Keratinocyte (primary cell): Measurements from ENCODE around the gene LPIN1. TPM values are rescaled to one million over a fixed set of nuclear protein-coding genes. Genes with fewer than 3 reads are reported as not detected.

Experiments used
- DNase-seq: peaks from one replicate; pipeline ENCODE4 v3.0.0-alpha.2; 2011; ENCODE audit warnings: low read depth, missing footprints, low spot score
- FAIRE-seq: peaks from 2 replicates; lab custom pipeline; 2011; peaks lifted over from hg19 to GRCh38; lab: Jason Lieb, UNC
- H2AFZ ChIP-seq: 2 replicates; pipeline ENCODE4 v1.6.0; 2012; ENCODE audit warnings: low read length, control low read depth, inconsistent platforms; ENCODE audit not compliant: control insufficient read depth
- H3K27ac ChIP-seq: 2 replicates; pipeline ENCODE4 v1.5.1; 2011; ENCODE audit warnings: low read length; ENCODE audit not compliant: control insufficient read depth, insufficient read depth
- H3K27me3 ChIP-seq: 3 replicates; pipeline ENCODE4 v1.6.0; 2011; ENCODE audit warnings: low read length; ENCODE audit not compliant: control insufficient read depth, insufficient read depth; ENCODE audit errors: extremely low read depth
- H3K36me3 ChIP-seq, 2 experiments: 2 replicates in 1 of 2; 3 replicates in 1 of 2; pipeline ENCODE4 v1.5.1; 2011; ENCODE audit warnings: low read length in 2 of 2, mild to moderate bottlenecking in 1 of 2; ENCODE audit not compliant: control insufficient read depth in 2 of 2, insufficient read depth in 2 of 2; ENCODE audit errors: extremely low read depth in 1 of 2
- H3K4me1 ChIP-seq: 3 replicates; pipeline ENCODE4 v1.5.1; 2011; ENCODE audit warnings: low read length; ENCODE audit not compliant: control insufficient read depth, insufficient read depth; ENCODE audit errors: extremely low read depth
- H3K4me2 ChIP-seq: 3 replicates; pipeline ENCODE4 v1.6.0; 2011; ENCODE audit warnings: low read depth, low read length; ENCODE audit not compliant: control insufficient read depth, insufficient read depth; ENCODE audit errors: extremely low read depth
- H3K4me3 ChIP-seq, 3 experiments: fragments of 200-600 bp in 1 of 3; sonication (generic) in 1 of 3; 2 replicates in 2 of 3; 3 replicates in 1 of 3; pipeline ENCODE4 v1.5.1; 2011 to 2016; ENCODE audit warnings: low read length in 3 of 3, mild to moderate bottlenecking in 3 of 3, control low read depth in 2 of 3, inconsistent platforms in 1 of 3, low read depth in 1 of 3, mixed read lengths in 1 of 3, mixed run types in 1 of 3, moderate library complexity in 1 of 3; ENCODE audit not compliant: control insufficient read depth in 2 of 3, insufficient read depth in 2 of 3; ENCODE audit errors: extremely low read depth in 1 of 3
- H3K79me2 ChIP-seq: 2 replicates; pipeline ENCODE4 v1.6.0; 2012; ENCODE audit warnings: low read length; ENCODE audit not compliant: control insufficient read depth, insufficient read depth
- H3K9ac ChIP-seq: 3 replicates; pipeline ENCODE4 v1.6.0; 2011; ENCODE audit warnings: low read length; ENCODE audit not compliant: control insufficient read depth, insufficient read depth; ENCODE audit errors: extremely low read depth
- H3K9me1 ChIP-seq: 3 replicates; pipeline ENCODE4 v1.6.0; 2011; ENCODE audit warnings: low read length; ENCODE audit not compliant: control insufficient read depth, insufficient read depth; ENCODE audit errors: extremely low read depth
- H3K9me3 ChIP-seq: 2 replicates; pipeline ENCODE4 v1.5.1; 2012; ENCODE audit warnings: low read depth, low read length; ENCODE audit not compliant: control insufficient read depth
- H4K20me1 ChIP-seq: 3 replicates; pipeline ENCODE4 v1.6.0; 2011; ENCODE audit warnings: low read length; ENCODE audit not compliant: control insufficient read depth, insufficient read depth; ENCODE audit errors: extremely low read depth
- CTCF ChIP-seq, 3 experiments: IDR thresholded peaks in 1 of 3; conservative IDR thresholded peaks in 1 of 3; optimal IDR thresholded peaks in 1 of 3; 2 replicates in 2 of 3; 3 replicates in 1 of 3; pipeline versions ENCODE3 to v1.5.1; 2011; ENCODE audit warnings: low read length in 3 of 3, mild to moderate bottlenecking in 3 of 3, moderate library complexity in 2 of 3, control low read depth in 1 of 3, inconsistent platforms in 1 of 3; ENCODE audit not compliant: insufficient read depth in 2 of 3; ENCODE audit errors: extremely low read depth in 1 of 3
- EZH2 ChIP-seq: IDR thresholded peaks from one replicate; pipeline ENCODE4 v1.6.1; 2012; ENCODE audit warnings: inconsistent platforms, mild to moderate bottlenecking, low read length, moderate library complexity
- dilution Hi-C: fragments of 300-500 bp; cut with MboI; formaldehyde crosslinking; loops from one replicate; pipeline ENCODE4 v1.7.0; 2020; ENCODE audit warnings: low sequenced_read_pairs; ENCODE audit not compliant: extremely low pct_ligation_motif_present
- polyA plus RNA-seq, 5 experiments: library from polyadenylated mRNA; depleted of rRNA in 3 of 5; stranded (reverse) in 3 of 5; stranded (forward) in 1 of 5; unstranded in 1 of 5; fragments of >200 nt; gene quantifications; 1 replicate in 1 of 5; 2 replicates in 3 of 5; 3 replicates in 1 of 5; pipeline versions ENCODE4 v1.2.1 to v1.2.3, GENCODE V29; 2011 to 2012; ENCODE audit warnings: missing spikeins in 2 of 5, low read depth in 1 of 5, low replicate concordance in 1 of 5

The LPIN1 gene
- polyA plus RNA-seq, 1 donor (not counting 4 experiments of a cell fraction or from before 2014, with no cell fraction given), result 79.6 TPM

DNA sequence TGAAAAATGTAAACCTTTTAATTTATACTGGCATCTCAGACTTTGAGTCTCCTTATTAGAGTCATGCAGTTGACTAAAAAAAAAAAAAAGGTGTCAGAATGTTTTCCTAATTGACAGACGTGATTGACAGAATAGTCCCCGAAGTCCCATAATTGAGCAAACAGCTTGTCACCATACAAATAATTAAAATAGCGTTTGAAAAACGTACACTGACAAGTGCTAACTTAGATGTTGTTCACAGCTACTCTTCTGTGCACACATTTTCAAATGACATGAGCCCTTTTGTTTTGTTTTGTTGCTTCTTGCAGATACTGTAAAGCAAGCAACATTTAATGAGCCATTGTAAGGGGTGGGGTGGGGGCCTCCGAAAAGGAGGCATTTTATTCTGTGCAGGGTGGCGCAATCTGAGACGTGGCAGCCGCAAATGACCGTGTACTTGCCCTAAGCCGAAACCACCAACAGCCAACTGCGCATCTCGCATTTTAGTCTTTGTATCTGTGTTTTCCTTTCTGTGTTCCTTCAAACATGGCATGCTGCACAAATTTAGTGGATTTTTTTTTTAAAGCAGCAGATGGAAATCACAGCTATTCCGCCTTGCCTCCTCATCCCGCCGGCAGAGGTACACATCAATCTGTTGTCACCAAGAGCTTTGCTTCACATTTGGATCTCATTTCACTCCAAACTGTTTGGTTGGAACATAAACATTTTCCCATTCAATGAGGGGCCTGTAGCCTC is 52.4 kb downstream of the LPIN1 start:
- Histone ChIP-seq H3K9me3 (no peaks in the 10 kb centered on the region), H2AFZ (no peak overlapping the region), H3K4me3 (no peak overlapping the region), H3K79me2 (no peaks in the 10 kb centered on the region), H3K4me2 (no peak overlapping the region), H3K36me3 (peaks cover 36 to 42% of the 10 kb centered on the region in 2 experiments), H3K9me1 (no peaks in the 10 kb centered on the region), H4K20me1 (no peaks in the 10 kb centered on the region), H3K9ac (no peak overlapping the region), H3K4me1 (no peaks in the 10 kb centered on the region), H3K27me3 (no peaks in the 10 kb centered on the region), H3K27ac (no peak overlapping the region)
- no peak for FAIRE-seq
- no peak for DNase-seq
- no peak for TF ChIP-seq EZH2
- no peak for TF ChIP-seq CTCF (optimal IDR thresholded peaks at IDR 0.05 in 1 of 3, IDR thresholded peaks at IDR 0.05 in 1 of 3, conservative IDR thresholded peaks at IDR 0.05 in 1 of 3; ENCODE audit: extremely low read depth in 1 of 3, insufficient read depth in 2 of 3, low read length in 3 of 3)
- dilution Hi-C loops, result loop anchor here (25.0 kb wide), 1 partner anchor 112 kb away; no protein-coding TSS in a partner anchor

- FAIRE-seq (no peak), DNase-seq (no peak)
- Histone ChIP-seq H3K9me1 (no peaks in the 10 kb centered on the region), H3K4me1 (no peaks in the 10 kb centered on the region), H2AFZ (no peak overlapping the region), H3K79me2 (no peaks in the 10 kb centered on the region), H3K9me3 (no peaks in the 10 kb centered on the region), H3K27me3 (no peaks in the 10 kb centered on the region), H3K27ac (no peak overlapping the region), H3K4me2 (no peak overlapping the region), H3K9ac (no peak overlapping the region), H4K20me1 (no peaks in the 10 kb centered on the region), H3K36me3 (peaks cover 41 to 44% of the 10 kb centered on the region in 2 experiments), H3K4me3 (no peak overlapping the region)
- dilution Hi-C loops, result loop anchor here (25.0 kb wide), 1 partner anchor 113 kb away; no protein-coding TSS in a partner anchor
- TF ChIP-seq EZH2 (no peak), CTCF (optimal IDR thresholded peaks at IDR 0.05 in 1 of 3, IDR thresholded peaks at IDR 0.05 in 1 of 3, conservative IDR thresholded peaks at IDR 0.05 in 1 of 3; ENCODE audit: extremely low read depth in 1 of 3, insufficient read depth in 2 of 3, low read length in 3 of 3) (no peak)
Observed at GRCh38 chr2:11799826-11800225, 53.4 kb downstream of the LPIN1 start.
